HG03045 (cell line): Measurements from ENCODE around the gene EIF4G3.
"Not testable (repeated sequence)": the region's sequence is repeated elsewhere in the genome, so short reads cannot be mapped to it uniquely, and the experiment has no call there.

Experiments
- ATAC-seq: cut with Tn5 transposase; IDR thresholded peaks from one replicate; pipeline ENCODE4 v1.9.1; 2021; ENCODE audit warnings: mild to moderate bottlenecking, moderate library complexity; ENCODE audit not compliant: unreplicated experiment

The EIF4G3 gene

GRCh38 chr1:21106709-21107108 is 70.0 kb downstream of the EIF4G3 start:
- no peak for ATAC-seq

- no peak for ATAC-seq
These were observed 70.5 kb downstream of the EIF4G3 start for GRCh38 chr1:21106238-21106637.

GRCh38 chr1:21105807-21106206 is 70.9 kb downstream of the EIF4G3 start:
- no peak for ATAC-seq

GRCh38 chr1:21104683-21105082 is 72.0 kb downstream of the EIF4G3 start:
- no peak for ATAC-seq

GRCh38 chr1:21100481-21100921 is 76.2 kb downstream of the EIF4G3 start:
- no peak for ATAC-seq

- no peak for ATAC-seq
These were observed 76.9 kb downstream of the EIF4G3 start for GRCh38 chr1:21099869-21100131.

- ATAC-seq: no peak
These were observed 77.4 kb downstream of the EIF4G3 start for GRCh38 chr1:21099034-21099868.

GRCh38 chr1:21098186-21098915 is 78.3 kb downstream of the EIF4G3 start:
- ATAC-seq: no peak

- ATAC-seq: no peak
These were observed 79.0 kb downstream of the EIF4G3 start for GRCh38 chr1:21097729-21098128.

GRCh38 chr1:21095976-21096375 is 80.7 kb downstream of the EIF4G3 start:
- ATAC-seq: no peak

GRCh38 chr1:21094282-21094681 is 82.4 kb downstream of the EIF4G3 start:
- ATAC-seq: not testable (repeated sequence)

GRCh38 chr1:21093271-21093958 is 83.3 kb downstream of the EIF4G3 start:
- not testable (repeated sequence) for ATAC-seq

GRCh38 chr1:21092545-21092944 is 84.2 kb downstream of the EIF4G3 start:
- ATAC-seq: not testable (repeated sequence)

GRCh38 chr1:21091053-21091690 is 85.5 kb downstream of the EIF4G3 start:
- ATAC-seq: not testable (repeated sequence)

GRCh38 chr1:21090463-21090862 is 86.2 kb downstream of the EIF4G3 start:
- no peak for ATAC-seq

GRCh38 chr1:21089731-21090130 is 87.0 kb downstream of the EIF4G3 start:
- ATAC-seq: no peak

- ATAC-seq: no peak
These were observed 87.4 kb downstream of the EIF4G3 start for GRCh38 chr1:21089299-21089698.

- no peak for ATAC-seq
These were observed 92.4 kb downstream of the EIF4G3 start for GRCh38 chr1:21084111-21084810.

GRCh38 chr1:21082073-21082472 is 94.6 kb downstream of the EIF4G3 start:
- ATAC-seq: no peak

- ATAC-seq: no peak
These were observed 99.6 kb downstream of the EIF4G3 start for GRCh38 chr1:21077085-21077484.

- no peak for ATAC-seq
These were observed 104.0 kb downstream of the EIF4G3 start for GRCh38 chr1:21072721-21073120.
